ENCODE results near the gene TNFRSF12A.

The TNFRSF12A gene

DNA sequence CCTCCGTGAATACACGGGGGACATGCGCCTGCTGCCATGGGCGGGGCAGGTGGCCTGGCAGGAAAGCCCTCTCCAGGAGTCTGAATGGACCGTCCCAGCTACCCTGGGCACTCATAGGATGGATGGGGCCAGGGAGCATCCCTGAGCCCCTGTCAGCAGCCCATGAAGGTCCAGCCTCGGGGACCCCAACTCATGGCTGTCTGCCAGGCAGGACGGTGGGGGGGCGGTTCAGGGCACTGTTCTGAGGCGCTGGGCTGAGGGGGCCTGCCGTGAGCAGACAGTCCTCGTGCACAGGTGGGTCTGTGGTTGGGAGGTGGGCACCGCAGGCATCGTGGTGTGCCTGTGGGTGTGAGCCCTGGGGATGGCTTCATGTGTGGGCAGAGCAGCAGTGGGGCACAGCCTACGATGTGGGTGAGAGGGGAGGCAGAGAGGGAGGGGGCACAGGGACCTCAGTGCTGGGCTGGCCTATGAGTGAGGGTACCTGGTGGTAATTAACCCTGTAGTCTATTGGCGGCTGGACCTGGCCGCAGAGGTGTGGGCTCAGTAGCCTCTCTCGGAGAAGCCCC lies 33.5 kb upstream of the TNFRSF12A start:
- DNase-seq, result no peak

GRCh38 chr16:2987286-2987685 lies 32.9 kb upstream of the TNFRSF12A start:
- DNase-seq, result no peak

- DNase-seq, result no peak
These were observed 32.3 kb upstream of the TNFRSF12A start for GRCh38 chr16:2987833-2988232.

- DNase-seq, result no peak
These were observed 31.5 kb upstream of the TNFRSF12A start for GRCh38 chr16:2988590-2989099.

GRCh38 chr16:2990891-2991290 lies 29.3 kb upstream of the TNFRSF12A start:
- no peak for DNase-seq

DNA sequence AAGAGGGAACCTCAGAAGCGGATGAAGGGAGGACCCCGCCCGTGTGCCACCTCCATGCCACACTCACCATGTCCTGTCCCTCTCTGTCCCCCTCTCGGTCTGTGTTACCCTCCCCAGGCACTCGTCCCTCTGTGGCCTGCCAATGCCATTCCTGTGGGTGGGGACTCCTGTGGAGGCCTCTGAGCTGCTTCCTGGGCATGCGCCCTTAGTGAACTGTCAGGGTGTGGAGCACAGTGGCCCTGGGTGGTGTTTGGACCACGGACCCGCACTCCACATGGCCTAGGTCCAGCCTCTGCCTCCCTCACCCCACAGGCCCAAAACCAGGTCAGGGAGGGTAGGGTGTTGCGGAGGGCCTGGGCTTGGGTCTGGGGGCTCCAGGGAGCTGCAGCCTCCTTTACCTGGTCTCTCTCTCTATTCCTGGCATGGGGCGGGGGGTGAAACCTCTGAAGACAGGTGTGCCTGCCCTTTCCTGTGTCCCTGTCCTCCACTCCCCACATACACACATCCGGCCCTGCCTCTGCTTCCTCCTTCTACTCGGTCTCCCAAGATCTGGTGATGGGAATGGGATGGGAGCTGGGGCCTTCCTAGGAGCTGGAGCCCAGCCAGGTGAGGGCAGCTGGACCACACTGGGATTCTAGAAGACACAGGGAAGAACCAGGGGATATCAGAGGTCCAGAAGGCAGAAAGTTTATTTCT lies 28.5 kb upstream of the TNFRSF12A start:
- DNase-seq, result no peak

DNA sequence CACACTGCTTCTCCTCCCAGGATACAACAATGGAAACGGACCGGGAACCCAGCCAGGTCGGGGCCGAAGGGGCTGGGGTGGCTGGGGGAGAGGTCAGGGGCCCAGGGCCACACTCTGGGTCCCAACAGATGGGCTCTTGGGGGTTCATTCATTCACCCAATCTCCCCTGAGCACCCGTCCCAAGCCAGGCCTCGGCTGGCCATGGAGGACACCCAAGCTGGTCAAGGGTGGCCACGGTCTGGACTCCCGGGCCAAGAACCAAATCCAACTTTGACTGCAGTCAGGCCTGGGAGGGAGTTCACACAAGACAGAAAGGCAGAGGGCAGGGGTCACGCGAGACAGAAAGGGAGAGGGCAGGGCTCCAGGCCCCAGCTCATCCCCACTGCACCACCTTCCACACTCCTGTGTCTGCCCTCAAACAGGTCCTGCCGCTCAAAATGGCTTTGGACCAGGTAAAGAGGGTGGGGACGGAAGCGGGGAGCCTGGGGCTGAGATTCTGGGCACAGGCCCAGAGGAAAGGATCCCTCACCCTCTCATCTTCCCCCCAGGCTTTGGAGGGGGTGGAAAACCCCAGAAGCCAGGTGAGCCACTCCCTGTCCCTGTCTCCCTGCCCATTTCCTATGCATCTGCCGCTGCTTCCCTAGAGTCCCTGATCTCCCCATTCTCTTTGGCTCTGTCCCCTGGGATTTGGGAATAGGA lies 27.6 kb upstream of the TNFRSF12A start:
- no peak for DNase-seq

DNA sequence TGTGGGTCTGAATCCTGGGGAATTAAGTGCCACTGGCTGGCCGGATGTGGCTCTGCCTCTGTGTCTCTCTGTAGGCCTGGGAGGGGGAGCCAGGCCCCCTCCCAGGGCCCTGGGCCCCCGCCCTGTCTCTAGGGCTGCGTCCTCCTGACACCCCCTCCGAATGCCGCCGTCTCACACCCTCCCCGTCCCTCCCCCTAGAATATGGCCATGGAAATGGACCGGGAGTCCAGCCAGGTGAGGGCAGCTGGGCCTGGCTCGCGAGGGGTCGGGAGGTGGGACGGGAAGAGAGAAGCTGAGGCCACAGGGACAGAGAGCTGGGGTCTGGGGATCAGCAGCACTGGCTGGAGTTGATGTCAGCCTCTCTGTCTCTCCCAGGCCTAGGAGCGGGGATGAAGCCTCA lies 23.9 kb upstream of the TNFRSF12A start:
- DNase-seq, result no peak

DNA sequence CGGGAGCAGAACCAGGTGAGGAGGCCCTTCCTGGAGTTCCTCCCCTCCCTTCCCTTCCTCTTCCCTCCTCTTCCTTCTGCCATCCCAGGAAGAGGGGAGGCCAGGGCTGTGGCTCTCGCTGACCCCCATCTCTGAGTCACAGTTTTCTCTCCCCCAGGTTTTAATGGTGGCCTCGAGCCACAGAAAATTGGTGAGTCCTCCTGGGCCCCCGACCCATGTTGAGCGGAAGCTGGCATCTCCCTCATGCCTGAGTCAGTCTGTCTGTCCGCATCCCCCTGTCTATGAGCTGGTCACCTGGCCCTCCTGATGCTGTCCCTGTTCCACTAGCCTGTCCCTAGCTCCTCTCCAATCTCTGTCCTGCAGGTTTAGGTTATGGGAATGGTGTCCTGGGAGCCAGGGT lies 20.2 kb upstream of the TNFRSF12A start:
- no peak for DNase-seq

DNA sequence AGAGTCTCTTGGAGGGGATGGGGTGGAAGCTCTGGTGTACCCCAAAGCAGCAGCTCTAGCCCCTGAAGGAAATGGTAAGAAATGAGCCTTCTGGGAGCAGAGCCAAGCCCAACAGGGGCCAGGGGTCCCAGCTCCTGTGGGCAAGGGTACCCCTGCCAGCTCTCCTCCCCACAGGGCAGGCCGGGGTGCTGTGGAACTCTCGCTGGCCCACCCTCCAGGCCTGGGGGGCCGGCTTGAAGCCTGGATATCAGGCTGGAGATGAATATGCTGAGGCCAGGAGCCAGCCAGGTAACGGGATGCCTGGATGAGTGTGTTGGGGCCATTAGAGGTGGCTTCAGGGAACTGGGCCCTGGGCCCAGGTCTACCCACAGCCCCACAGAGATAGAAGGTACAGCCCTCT lies 19.6 kb upstream of the TNFRSF12A start:
- DNase-seq, result no peak

DNA sequence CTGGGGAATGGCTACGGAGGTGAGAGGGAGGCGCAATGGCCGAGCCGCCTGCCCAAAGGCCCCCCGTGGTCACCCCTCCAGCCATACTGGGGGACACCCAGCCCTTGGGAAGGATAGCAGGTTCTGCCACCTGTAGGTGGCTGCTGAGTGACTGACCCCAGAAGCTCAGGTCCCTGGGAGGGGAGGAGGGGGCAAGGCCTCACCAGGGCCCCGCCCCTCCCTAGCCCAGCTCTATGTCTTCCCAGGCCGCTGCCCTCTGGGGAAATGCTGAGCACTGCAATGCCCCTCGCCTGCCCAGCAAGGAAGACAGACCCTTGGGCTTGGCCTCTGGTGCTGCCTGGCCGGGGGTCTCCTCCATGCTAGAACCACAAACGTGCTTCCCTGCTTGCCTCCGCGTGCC lies 18.9 kb upstream of the TNFRSF12A start:
- no peak for DNase-seq

GRCh38 chr16:3003582-3004270 lies 16.4 kb upstream of the TNFRSF12A start:
- DNase-seq, result peak; percentile 61

- DNase-seq, result no peak
These were observed 15.8 kb upstream of the TNFRSF12A start for GRCh38 chr16:3004319-3004718.

GRCh38 chr16:3004781-3005284 lies 15.3 kb upstream of the TNFRSF12A start:
- DNase-seq, result no peak

DNA sequence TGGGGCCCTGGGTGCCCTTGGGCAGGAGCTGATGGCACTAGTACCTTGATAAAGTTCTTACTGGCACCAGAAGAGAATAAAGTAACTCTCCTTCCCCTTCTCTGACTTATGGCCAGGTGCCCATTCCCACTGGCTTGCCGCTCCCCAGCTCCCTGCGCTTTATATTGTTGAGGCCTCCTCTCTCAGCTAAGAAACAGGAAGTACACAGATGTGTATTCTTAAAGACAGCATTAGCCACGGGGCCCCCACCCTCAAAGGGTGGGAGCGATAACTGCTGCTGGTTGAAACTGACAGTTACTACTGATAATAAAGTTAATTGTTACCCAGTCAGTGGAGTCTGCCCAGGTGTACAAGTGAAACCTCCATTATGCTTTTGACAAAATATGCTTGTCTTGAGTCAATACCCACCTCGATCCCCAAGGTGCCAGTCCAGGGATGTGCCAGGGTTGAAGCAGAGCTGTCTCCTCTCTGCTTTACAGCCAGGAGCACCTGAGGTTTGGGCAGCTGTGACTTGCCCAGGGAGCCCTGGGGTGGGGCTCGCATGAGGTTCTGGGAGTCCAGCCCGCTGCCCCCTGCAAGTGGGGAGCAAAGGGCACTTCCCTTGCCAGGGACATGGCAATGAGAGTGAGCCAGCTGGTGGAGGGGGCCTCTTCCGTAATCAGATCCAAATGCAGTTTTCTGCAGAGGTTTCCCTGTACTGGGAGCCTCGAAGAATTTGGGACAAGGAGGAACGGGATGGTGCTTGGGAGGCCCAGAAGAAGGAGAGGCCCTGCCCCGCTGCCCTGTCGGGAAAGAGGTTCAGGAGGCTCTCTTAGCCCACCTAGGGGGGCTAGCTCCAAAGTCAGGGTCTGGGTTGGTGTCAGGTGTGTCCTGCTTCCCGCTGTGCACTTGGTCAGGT lies 12.9 kb upstream of the TNFRSF12A start:
- no peak for DNase-seq

- no peak for DNase-seq
These were observed 12.0 kb upstream of the TNFRSF12A start for GRCh38 chr16:3007957-3008689.

DNA sequence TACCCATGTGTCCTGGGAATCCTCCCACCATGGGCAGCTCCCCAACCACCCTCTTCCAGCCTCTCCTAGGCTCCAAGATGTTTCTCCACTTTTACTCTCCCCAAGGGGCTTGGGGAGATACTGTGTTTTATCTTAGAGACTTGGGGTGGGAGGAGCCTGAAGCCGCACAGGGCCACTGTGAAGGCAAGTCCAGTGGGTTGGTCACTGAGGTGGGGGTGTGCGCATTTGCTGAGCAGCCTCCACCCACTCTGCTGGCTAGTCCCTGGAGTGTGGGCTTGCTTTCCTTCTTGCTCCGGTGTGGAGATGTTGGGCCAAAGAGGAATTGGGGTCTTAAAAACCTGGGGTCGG lies 11.5 kb upstream of the TNFRSF12A start:
- DNase-seq, result no peak

GRCh38 chr16:3009568-3010390 lies 10.4 kb upstream of the TNFRSF12A start:
- no peak for DNase-seq

- no peak for DNase-seq
These were observed 9.7 kb upstream of the TNFRSF12A start for GRCh38 chr16:3010510-3010909.

- DNase-seq, result no peak
These were observed 7.9 kb upstream of the TNFRSF12A start for GRCh38 chr16:3012246-3012645.
